ENCODE results near the gene PLA2G4C. TPM values are rescaled to one million over a fixed set of nuclear protein-coding genes. Genes with fewer than 3 reads are reported as not detected.

Gene PLA2G4C
- total RNA-seq, 1 experiment from 2014 or later, result 4.2 TPM

- no peaks in the 10 kb centered on the region for H3K27me3 Mint-ChIP-seq (ENCODE audit: unreplicated experiment)
These were observed 2.7 kb upstream of the PLA2G4C start for GRCh38 chr19:48113190-48113917.

GRCh38 chr19:48111280-48111679, 663 bp upstream of the PLA2G4C start:
- BruUV-seq (replicated peaks), result no TSS peak
- Mint-ChIP-seq H3K27ac (ENCODE audit: unreplicated experiment) (no peak overlapping the region), H3K4me1 (ENCODE audit: low read depth, unreplicated experiment) (peaks cover 12% of the 10 kb centered on the region), H3K36me3 (ENCODE audit: insufficient read depth, unreplicated experiment) (peaks cover 8% of the 10 kb centered on the region), H3K9me3 (ENCODE audit: low read depth, unreplicated experiment) (no peaks in the 10 kb centered on the region), H3K4me3 (ENCODE audit: low read depth, unreplicated experiment) (no peak overlapping the region), H3K27me3 (ENCODE audit: unreplicated experiment) (peaks cover 9% of the 10 kb centered on the region)
- intact Hi-C loops (cut with micrococcal nuclease; ENCODE audit: unreplicated experiment), result no loop called here
- TF ChIP-seq CTCF (IDR thresholded peaks at IDR 0.05; ENCODE audit: unreplicated experiment), result no peak
- DNase-seq, result no peak
- CTCF ChIA-PET, result interaction anchor here (1.5 to 2.4 kb wide), 2 partner anchors 13 to 149 kb away, joined by 6 to 10 read pairs; no protein-coding TSS in a partner anchor

More at GRCh38 chr19:48113190-48113917, 2.7 kb upstream of the PLA2G4C start:
- no peak for DNase-seq
- H3K4me1 Mint-ChIP-seq (ENCODE audit: low read depth, unreplicated experiment), result peaks cover under 1% of the 10 kb centered on the region
- intact Hi-C loops (cut with micrococcal nuclease; ENCODE audit: unreplicated experiment), result no loop called here
- no peak overlapping the region for H3K4me3 Mint-ChIP-seq (ENCODE audit: low read depth, unreplicated experiment)
- CTCF ChIA-PET, result no interaction called here
- no peak for TF ChIP-seq CTCF (IDR thresholded peaks at IDR 0.05; ENCODE audit: unreplicated experiment)
- H3K9me3 Mint-ChIP-seq (ENCODE audit: low read depth, unreplicated experiment), result no peaks in the 10 kb centered on the region
- BruUV-seq (replicated peaks), result no TSS peak
- H3K36me3 Mint-ChIP-seq (ENCODE audit: insufficient read depth, unreplicated experiment), result peaks cover 18% of the 10 kb centered on the region
- H3K27ac Mint-ChIP-seq (ENCODE audit: unreplicated experiment), result no peak overlapping the region

GRCh38 chr19:48108997-48109782, 1.4 kb downstream of the PLA2G4C start:
- DNase-seq, result no peak
- Mint-ChIP-seq H3K4me3 (ENCODE audit: low read depth, unreplicated experiment) (no peak overlapping the region), H3K4me1 (ENCODE audit: low read depth, unreplicated experiment) (peaks cover 12% of the 10 kb centered on the region), H3K9me3 (ENCODE audit: low read depth, unreplicated experiment) (no peaks in the 10 kb centered on the region), H3K27me3 (ENCODE audit: unreplicated experiment) (peaks cover 21% of the 10 kb centered on the region), H3K27ac (ENCODE audit: unreplicated experiment) (no peak overlapping the region), H3K36me3 (ENCODE audit: insufficient read depth, unreplicated experiment) (peaks cover 8% of the 10 kb centered on the region)
- CTCF ChIA-PET, result interaction anchor here (0.5 to 2.4 kb wide), 3 partner anchors 15 to 865 kb away, joined by 3 to 10 read pairs (median 5); no protein-coding TSS in a partner anchor
- BruUV-seq (replicated peaks), result TSS peak; percentile 30
- TF ChIP-seq CTCF (IDR thresholded peaks at IDR 0.05; ENCODE audit: unreplicated experiment), result no peak
- intact Hi-C loops (cut with micrococcal nuclease; ENCODE audit: unreplicated experiment), result loop anchor here (5.0 kb wide), 1 partner anchor 153 kb away; no protein-coding TSS in a partner anchor

- no peak for TF ChIP-seq CTCF (IDR thresholded peaks at IDR 0.05; ENCODE audit: unreplicated experiment)
- peaks cover 12% of the 10 kb centered on the region for H3K4me1 Mint-ChIP-seq (ENCODE audit: low read depth, unreplicated experiment)
- CTCF ChIA-PET, result no interaction called here
These were observed 6.7 kb downstream of the PLA2G4C start for GRCh38 chr19:48103922-48104321.

More at GRCh38 chr19:48103922-48104321, 6.7 kb downstream of the PLA2G4C start:
- intact Hi-C loops (cut with micrococcal nuclease; ENCODE audit: unreplicated experiment), result no loop called here
- no peak for DNase-seq
- H3K27ac Mint-ChIP-seq (ENCODE audit: unreplicated experiment), result no peak overlapping the region
- H3K36me3 Mint-ChIP-seq (ENCODE audit: insufficient read depth, unreplicated experiment), result no peaks in the 10 kb centered on the region
- H3K4me3 Mint-ChIP-seq (ENCODE audit: low read depth, unreplicated experiment), result no peak overlapping the region
- no TSS peak for BruUV-seq (replicated peaks)
- H3K9me3 Mint-ChIP-seq (ENCODE audit: low read depth, unreplicated experiment), result peaks cover 2% of the 10 kb centered on the region
- peaks cover 33% of the 10 kb centered on the region for H3K27me3 Mint-ChIP-seq (ENCODE audit: unreplicated experiment)
